ENCODE results near the gene SH3PXD2A. TPM values are rescaled to one million over a fixed set of nuclear protein-coding genes. Genes with fewer than 3 reads are reported as not detected.

Gene SH3PXD2A
- total and polyA plus RNA-seq, 7 donors = 19.0 to 58.2 (median 24.5) TPM

DNA sequence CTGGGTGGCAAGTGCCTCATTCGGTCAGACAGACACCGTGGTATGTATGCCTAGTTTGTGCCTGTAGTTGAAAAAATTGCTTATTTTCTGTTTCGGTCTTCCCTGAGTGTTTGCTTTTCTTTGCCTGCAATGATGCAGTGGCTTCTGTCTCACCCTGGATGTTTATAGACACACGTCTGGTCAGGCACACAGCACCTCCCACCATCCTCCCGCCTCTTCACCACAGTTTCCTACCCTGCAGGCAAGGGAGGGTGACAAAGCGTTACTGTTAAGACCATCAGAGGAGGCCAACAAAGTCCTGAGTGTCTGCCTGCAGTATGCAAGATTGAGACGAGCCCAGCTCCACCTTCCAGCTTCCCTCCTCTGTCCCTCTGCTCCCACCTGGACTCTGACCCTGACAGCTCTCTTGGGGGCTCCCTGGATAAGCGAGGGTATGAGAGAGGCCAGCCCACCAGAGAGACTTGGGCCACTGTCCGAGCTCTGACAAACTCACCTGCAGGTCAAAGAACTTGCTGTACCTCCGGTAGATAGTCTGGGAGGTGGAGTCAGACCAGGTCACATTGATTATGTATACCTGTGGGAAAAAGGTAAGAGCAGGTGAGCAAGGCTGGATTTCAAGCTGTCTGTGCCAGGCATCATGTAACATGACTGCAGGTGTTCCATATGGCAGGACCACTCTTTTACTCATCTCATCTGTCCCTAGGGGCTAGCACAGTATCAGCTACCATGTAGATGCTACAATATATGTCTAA is 54.4 kb downstream of the SH3PXD2A start:
- peaks cover 0 to 15% (median 2%) of the 10 kb centered on the region in 4 donors for H3K4me1 ChIP-seq
- no peaks in the 10 kb centered on the region for H3K9me3 ChIP-seq
- intact Hi-C loops (cut with DNase I) = no loop called here
- H3K27ac ChIP-seq = no peak overlapping the region
- no peak overlapping the region for H3K4me3 ChIP-seq
- no peaks in the 10 kb centered on the region for H3K36me3 ChIP-seq
- no peaks in the 10 kb centered on the region for H3K27me3 ChIP-seq
- WGBS, 2 donors = 14 to 41% methylated on average over 10 of the region's 10 CpGs
- no peak for TF ChIP-seq POLR2AphosphoS5 (IDR thresholded peaks at IDR 0.05)
- TF ChIP-seq, protein P1, sequence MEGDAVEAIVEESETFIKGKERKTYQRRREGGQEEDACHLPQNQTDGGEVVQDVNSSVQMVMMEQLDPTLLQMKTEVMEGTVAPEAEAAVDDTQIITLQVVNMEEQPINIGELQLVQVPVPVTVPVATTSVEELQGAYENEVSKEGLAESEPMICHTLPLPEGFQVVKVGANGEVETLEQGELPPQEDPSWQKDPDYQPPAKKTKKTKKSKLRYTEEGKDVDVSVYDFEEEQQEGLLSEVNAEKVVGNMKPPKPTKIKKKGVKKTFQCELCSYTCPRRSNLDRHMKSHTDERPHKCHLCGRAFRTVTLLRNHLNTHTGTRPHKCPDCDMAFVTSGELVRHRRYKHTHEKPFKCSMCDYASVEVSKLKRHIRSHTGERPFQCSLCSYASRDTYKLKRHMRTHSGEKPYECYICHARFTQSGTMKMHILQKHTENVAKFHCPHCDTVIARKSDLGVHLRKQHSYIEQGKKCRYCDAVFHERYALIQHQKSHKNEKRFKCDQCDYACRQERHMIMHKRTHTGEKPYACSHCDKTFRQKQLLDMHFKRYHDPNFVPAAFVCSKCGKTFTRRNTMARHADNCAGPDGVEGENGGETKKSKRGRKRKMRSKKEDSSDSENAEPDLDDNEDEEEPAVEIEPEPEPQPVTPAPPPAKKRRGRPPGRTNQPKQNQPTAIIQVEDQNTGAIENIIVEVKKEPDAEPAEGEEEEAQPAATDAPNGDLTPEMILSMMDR (IDR thresholded peaks at IDR 0.05) = no peak
- no peak for TF ChIP-seq EP300 (IDR thresholded peaks at IDR 0.05)
- no peak for TF ChIP-seq POLR2A (IDR thresholded peaks at IDR 0.05)
- DNase-seq = no peak

DNA sequence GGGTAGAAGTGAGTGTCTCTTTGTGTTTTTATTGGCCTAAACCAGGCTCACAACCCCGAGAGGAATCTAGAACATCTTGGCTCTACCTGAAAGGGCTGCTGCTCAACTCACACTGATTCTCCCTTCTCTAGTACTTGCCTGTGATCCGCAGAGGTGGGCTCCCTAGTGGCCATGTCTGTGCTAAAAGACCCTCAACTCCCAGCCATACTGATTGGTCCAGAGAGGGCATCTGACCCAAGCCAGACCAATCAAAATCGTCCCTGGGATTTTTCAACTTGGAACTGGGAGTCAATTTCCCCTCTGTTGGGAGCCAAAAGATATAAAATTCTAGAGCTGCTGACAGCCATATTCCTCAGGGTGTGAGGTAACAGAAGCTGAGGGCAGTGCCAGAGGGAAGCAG is 55.3 kb downstream of the SH3PXD2A start:
- H3K27me3 ChIP-seq = no peaks in the 10 kb centered on the region
- H3K9me3 ChIP-seq = no peaks in the 10 kb centered on the region
- no peak overlapping the region for H3K4me3 ChIP-seq
- intact Hi-C loops (cut with DNase I) = no loop called here
- TF ChIP-seq, protein P1 (IDR thresholded peaks at IDR 0.05) = no peak
- TF ChIP-seq EP300 (IDR thresholded peaks at IDR 0.05) = no peak
- no peak for TF ChIP-seq POLR2AphosphoS5 (IDR thresholded peaks at IDR 0.05)
- no peak for TF ChIP-seq POLR2A (IDR thresholded peaks at IDR 0.05)
- no peak for DNase-seq
- peaks cover 0 to 23% (median 9%) of the 10 kb centered on the region in 4 donors for H3K4me1 ChIP-seq
- H3K27ac ChIP-seq = no peak overlapping the region
- H3K36me3 ChIP-seq = no peaks in the 10 kb centered on the region
- WGBS, 2 donors = 81 to 94% methylated on average over 3 of the region's 3 CpGs

DNA sequence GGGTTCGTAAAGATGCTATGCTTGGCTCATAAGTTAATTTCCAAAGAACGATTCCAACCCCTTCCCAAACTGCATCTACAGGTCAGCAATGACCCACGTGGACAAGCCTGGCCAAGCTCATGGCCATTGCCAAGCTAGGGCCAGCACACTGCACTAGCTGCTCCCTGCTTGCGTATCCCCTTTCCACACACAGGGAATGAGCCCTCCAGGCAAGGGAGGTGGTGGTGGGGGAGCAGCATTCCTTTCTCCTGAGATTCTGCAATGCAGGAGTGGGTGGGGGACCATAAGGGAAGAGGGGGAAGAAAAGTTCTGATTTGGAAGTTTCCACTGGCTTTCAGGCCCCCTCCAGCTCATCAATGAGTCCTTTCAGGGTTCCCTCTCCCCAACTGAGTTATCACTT is 56.0 kb downstream of the SH3PXD2A start:
- no peaks in the 10 kb centered on the region for H3K27me3 ChIP-seq

DNA sequence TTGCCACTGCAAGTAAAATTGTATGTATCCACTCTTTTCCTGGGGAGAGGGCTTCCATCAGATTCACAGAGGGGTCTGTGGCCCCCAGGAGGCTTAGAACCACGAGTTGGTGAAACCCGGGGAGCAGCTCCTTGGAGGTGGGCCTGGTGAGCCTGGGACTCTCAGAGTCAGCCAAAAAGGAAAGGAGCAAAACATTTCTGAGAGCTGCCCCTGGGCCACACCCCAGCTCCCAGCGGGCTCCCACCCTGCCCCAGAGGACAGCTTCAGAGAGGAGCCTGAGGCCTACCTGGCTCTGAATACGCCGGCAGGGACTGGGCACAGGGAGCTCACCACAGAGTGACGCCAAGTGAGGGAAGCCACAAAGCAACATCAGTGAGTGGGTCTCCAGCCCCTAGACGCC is 56.9 kb downstream of the SH3PXD2A start:
- intact Hi-C loops (cut with DNase I) = no loop called here
- DNase-seq = no peak
- H3K9me3 ChIP-seq = no peaks in the 10 kb centered on the region
- peaks cover 0 to 33% (median 19%) of the 10 kb centered on the region in 4 donors for H3K4me1 ChIP-seq
- no peak overlapping the region for H3K27ac ChIP-seq
- 93 to 94% methylated on average over 7 of the region's 7 CpGs for WGBS, 2 donors
- no peak overlapping the region for H3K4me3 ChIP-seq
- TF ChIP-seq POLR2AphosphoS5 (IDR thresholded peaks at IDR 0.05) = no peak
- no peak for TF ChIP-seq POLR2A (IDR thresholded peaks at IDR 0.05)
- no peak for TF ChIP-seq EP300 (IDR thresholded peaks at IDR 0.05)
- TF ChIP-seq, protein P1 (IDR thresholded peaks at IDR 0.05) = no peak
- no peaks in the 10 kb centered on the region for H3K36me3 ChIP-seq
- H3K27me3 ChIP-seq = no peaks in the 10 kb centered on the region

More for the DNA sequence above, 56.0 kb downstream of the SH3PXD2A start:
- no peak for DNase-seq
- TF ChIP-seq, protein P1 (IDR thresholded peaks at IDR 0.05) = no peak
- TF ChIP-seq EP300 (IDR thresholded peaks at IDR 0.05) (no peak), POLR2A (IDR thresholded peaks at IDR 0.05) (no peak), POLR2AphosphoS5 (IDR thresholded peaks at IDR 0.05) (no peak)
- Histone ChIP-seq H3K36me3 (no peaks in the 10 kb centered on the region), H3K27ac (no peak overlapping the region), H3K4me1 (peaks cover 0 to 29% (median 17%) of the 10 kb centered on the region in 4 donors), H3K4me3 (no peak overlapping the region), H3K9me3 (no peaks in the 10 kb centered on the region)
- WGBS, 2 donors = 96% methylated on average over 4 of the region's 4 CpGs
- intact Hi-C loops (cut with DNase I) = no loop called here

Measured in sigmoid colon (tissue), 7 donors.